GM18868 (cell line): ENCODE data around the gene GIPC3.
"Not testable (repeated sequence)": the region's sequence is repeated elsewhere in the genome, so short reads cannot be mapped to it uniquely, and the experiment has no call there.

Experiments used
- ATAC-seq: cut with Tn5 transposase; IDR thresholded peaks from one replicate; pipeline ENCODE4 v1.9.1; 2021; ENCODE audit warnings: mild to moderate bottlenecking, moderate library complexity; ENCODE audit not compliant: unreplicated experiment

GIPC3 gene

GRCh38 chr19:3550947-3551791 lies 34.1 kb upstream of the GIPC3 start:
- ATAC-seq: no peak

GRCh38 chr19:3551792-3552095 lies 33.5 kb upstream of the GIPC3 start:
- ATAC-seq: no peak

- ATAC-seq: no peak
Measured at GRCh38 chr19:3554254-3555083, 30.8 kb upstream of the GIPC3 start.

- ATAC-seq: no peak
Measured at GRCh38 chr19:3555653-3556422, 29.4 kb upstream of the GIPC3 start.

- no peak for ATAC-seq
Measured at GRCh38 chr19:3556423-3556977, 28.8 kb upstream of the GIPC3 start.

- ATAC-seq: peak; percentile 25
Measured at GRCh38 chr19:3556978-3557460, 28.3 kb upstream of the GIPC3 start.

- ATAC-seq: peak; percentile 82
Measured at GRCh38 chr19:3557461-3558248, 27.6 kb upstream of the GIPC3 start, which contains the start of gene MFSD12. MFSD12 (minus strand) TSS chr19:3557586; CDS start chr19:3557403, 183 bp downstream.

- ATAC-seq: no peak
Measured at GRCh38 chr19:3563709-3564524, 21.4 kb upstream of the GIPC3 start.

GRCh38 chr19:3565139-3565538 lies 20.1 kb upstream of the GIPC3 start:
- no peak for ATAC-seq

GRCh38 chr19:3570042-3570441 lies 15.2 kb upstream of the GIPC3 start:
- ATAC-seq: not testable (repeated sequence)

- ATAC-seq: no peak
Measured at GRCh38 chr19:3570606-3571011, 14.7 kb upstream of the GIPC3 start.

GRCh38 chr19:3572132-3572854 lies 13.0 kb upstream of the GIPC3 start:
- ATAC-seq: peak; percentile 86

- no peak for ATAC-seq
Measured at GRCh38 chr19:3572855-3573161, 12.5 kb upstream of the GIPC3 start, which contains the start of gene HMG20B. HMG20B (plus strand) TSS chr19:3572944; CDS start chr19:3573310, 366 bp downstream.

- ATAC-seq: no peak
Measured at GRCh38 chr19:3573162-3573857, 12.0 kb upstream of the GIPC3 start.

GRCh38 chr19:3573858-3574637 lies 11.2 kb upstream of the GIPC3 start:
- ATAC-seq: no peak

GRCh38 chr19:3575260-3575741 lies 10.0 kb upstream of the GIPC3 start:
- ATAC-seq: no peak
